Activated B cell treated with CpG ODN at 0.5 μM for 24 hours (primary cell): ENCODE data around the gene CAPN8. TPM values are rescaled to one million over a fixed set of nuclear protein-coding genes. Genes with fewer than 3 reads are reported as not detected.

ENCODE experiments used
- ATAC-seq: fragments of 200-7000 bp; cut with Tn5 transposase; one replicate; pipeline ENCODE4 v1.10.0; 2021; ENCODE audit warnings: low read depth, mild to moderate bottlenecking, moderate library complexity
- CTCF ChIA-PET: fragments of 350-600 bp; sonication (Branson Sonifier 250); formaldehyde crosslinking; loops from one replicate; lab custom pipeline; 2021; ENCODE audit warnings: antibody characterized with exemption; lab: Charles Lee
- POLR2A ChIA-PET: fragments of 350-600 bp; sonication (Branson Sonifier 250); formaldehyde crosslinking; loops from one replicate; lab custom pipeline; 2021; ENCODE audit warnings: antibody characterized with exemption; lab: Charles Lee
- DNase-seq: peaks from one replicate; pipeline ENCODE4 v3.0.0; 2022
- H3K27ac Mint-ChIP-seq: one replicate; pipeline ENCODE4 v1.8.0; 2020; ENCODE audit warnings: mixed read lengths
- H3K27me3 Mint-ChIP-seq: one replicate; pipeline ENCODE4 v1.8.0; 2021; ENCODE audit warnings: mixed read lengths
- H3K36me3 Mint-ChIP-seq: one replicate; pipeline ENCODE4 v1.8.0; 2021; ENCODE audit warnings: low read depth, mixed read lengths
- H3K4me1 Mint-ChIP-seq: one replicate; pipeline ENCODE4 v1.8.0; 2021; ENCODE audit warnings: mixed read lengths
- H3K4me3 Mint-ChIP-seq: one replicate; pipeline ENCODE4 v1.8.0; 2020; ENCODE audit warnings: mild to moderate bottlenecking, mixed read lengths
- H3K9me3 Mint-ChIP-seq: one replicate; pipeline ENCODE4 v1.8.0; 2020; ENCODE audit warnings: mixed read lengths
- CTCF ChIP-seq: fragments of 200-600 bp; IDR thresholded peaks from one replicate; pipeline ENCODE4 v1.8.0; 2022; ENCODE audit warnings: antibody characterized with exemption, mild to moderate bottlenecking
- intact Hi-C: fragments of 100-400 bp; cut with micrococcal nuclease; formaldehyde crosslinking; loops from one replicate; pipeline ENCODE4 v1.15.1; 2024
- total RNA-seq: library from RNA; stranded (reverse); gene quantifications from 2 replicates; pipeline ENCODE4 v1.2.3, GENCODE V29; 2022

The CAPN8 gene
- total RNA-seq, 1 donor from 2014 or later = not detected

DNA sequence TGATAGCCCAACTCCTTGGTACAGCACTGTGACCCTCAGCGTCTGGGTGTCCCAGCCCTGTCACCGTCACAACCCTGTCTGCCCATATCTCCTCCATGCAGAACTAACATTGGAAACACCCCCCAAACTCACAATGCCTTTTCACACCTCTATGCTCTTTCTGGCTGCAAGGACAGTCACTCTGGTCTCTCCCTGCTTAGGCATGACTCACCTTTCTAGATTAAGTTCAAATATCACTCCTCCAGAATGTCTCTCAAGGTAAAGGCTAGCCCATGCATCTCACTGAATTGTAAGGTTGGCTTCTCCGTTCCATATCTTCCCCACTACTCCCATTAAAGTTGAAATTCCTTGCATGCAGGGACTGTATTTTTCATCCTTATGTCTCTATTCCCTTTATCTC, 17.0 kb upstream of the CAPN8 start:
- POLR2A ChIA-PET = no interaction called here
- Mint-ChIP-seq H3K27ac (no peak overlapping the region), H3K36me3 (no peaks in the 10 kb centered on the region), H3K9me3 (peaks cover 2% of the 10 kb centered on the region), H3K4me1 (no peaks in the 10 kb centered on the region), H3K4me3 (no peak overlapping the region), H3K27me3 (peaks cover 5% of the 10 kb centered on the region)
- ATAC-seq = no peak
- no peak for TF ChIP-seq CTCF
- no peak for DNase-seq
- intact Hi-C loops = loop anchor here (5.0 kb wide), 1 partner anchor 890 kb away; no protein-coding TSS in a partner anchor
- CTCF ChIA-PET = interaction anchor here (1.3 to 1.7 kb wide), 2 partner anchors 16 to 546 kb away, joined by 4 read pairs; no protein-coding TSS in a partner anchor

DNA sequence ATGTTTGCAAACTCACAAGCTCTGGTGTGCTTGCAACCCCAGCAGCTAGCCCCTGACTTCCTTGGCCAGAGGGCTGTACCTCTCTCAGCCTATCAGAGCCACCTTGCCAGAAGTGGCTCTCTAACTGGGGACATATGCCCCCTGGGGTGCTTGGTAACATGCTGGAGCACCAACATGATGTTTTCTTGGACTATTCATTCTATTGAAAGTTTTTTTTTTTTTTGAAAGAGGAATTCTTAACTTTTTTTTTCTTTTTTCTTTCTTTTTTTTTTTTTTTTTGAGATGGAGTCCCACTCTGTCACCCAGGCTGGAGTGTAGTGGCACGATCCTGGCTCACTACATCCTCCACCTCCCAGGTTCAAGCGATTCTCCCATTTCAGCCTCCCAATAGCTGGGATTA, 14.7 kb upstream of the CAPN8 start:
- ChIA-PET POLR2A (no interaction called here), CTCF (interaction anchor here (1.0 to 3.0 kb wide), 2 partner anchors 545 to 547 kb away, joined by 3 to 8 read pairs; no protein-coding TSS in a partner anchor)
- no peak for DNase-seq
- H3K4me1 Mint-ChIP-seq = no peaks in the 10 kb centered on the region
- H3K36me3 Mint-ChIP-seq = no peaks in the 10 kb centered on the region
- H3K27me3 Mint-ChIP-seq = no peaks in the 10 kb centered on the region
- H3K9me3 Mint-ChIP-seq = peaks cover 4% of the 10 kb centered on the region
- no peak for ATAC-seq
- intact Hi-C loops = loop anchor here (5.0 kb wide), 1 partner anchor 888 kb away; no protein-coding TSS in a partner anchor
- no peak overlapping the region for H3K4me3 Mint-ChIP-seq
- no peak for TF ChIP-seq CTCF
- H3K27ac Mint-ChIP-seq = no peak overlapping the region

GRCh38 chr1:223678841-223679240, 13.3 kb upstream of the CAPN8 start:
- TF ChIP-seq CTCF = no peak
- ATAC-seq = no peak
- no peak for DNase-seq
- H3K36me3 Mint-ChIP-seq = peaks cover 2% of the 10 kb centered on the region
- peaks cover 12% of the 10 kb centered on the region for H3K9me3 Mint-ChIP-seq
- no peak overlapping the region for H3K27ac Mint-ChIP-seq
- ChIA-PET CTCF (interaction anchor here (3.0 kb wide), 1 partner anchor 545 kb away, joined by 8 read pairs; no protein-coding TSS in a partner anchor), POLR2A (no interaction called here)
- H3K27me3 Mint-ChIP-seq = no peaks in the 10 kb centered on the region
- intact Hi-C loops = no loop called here
- H3K4me1 Mint-ChIP-seq = no peaks in the 10 kb centered on the region
- H3K4me3 Mint-ChIP-seq = no peak overlapping the region

DNA sequence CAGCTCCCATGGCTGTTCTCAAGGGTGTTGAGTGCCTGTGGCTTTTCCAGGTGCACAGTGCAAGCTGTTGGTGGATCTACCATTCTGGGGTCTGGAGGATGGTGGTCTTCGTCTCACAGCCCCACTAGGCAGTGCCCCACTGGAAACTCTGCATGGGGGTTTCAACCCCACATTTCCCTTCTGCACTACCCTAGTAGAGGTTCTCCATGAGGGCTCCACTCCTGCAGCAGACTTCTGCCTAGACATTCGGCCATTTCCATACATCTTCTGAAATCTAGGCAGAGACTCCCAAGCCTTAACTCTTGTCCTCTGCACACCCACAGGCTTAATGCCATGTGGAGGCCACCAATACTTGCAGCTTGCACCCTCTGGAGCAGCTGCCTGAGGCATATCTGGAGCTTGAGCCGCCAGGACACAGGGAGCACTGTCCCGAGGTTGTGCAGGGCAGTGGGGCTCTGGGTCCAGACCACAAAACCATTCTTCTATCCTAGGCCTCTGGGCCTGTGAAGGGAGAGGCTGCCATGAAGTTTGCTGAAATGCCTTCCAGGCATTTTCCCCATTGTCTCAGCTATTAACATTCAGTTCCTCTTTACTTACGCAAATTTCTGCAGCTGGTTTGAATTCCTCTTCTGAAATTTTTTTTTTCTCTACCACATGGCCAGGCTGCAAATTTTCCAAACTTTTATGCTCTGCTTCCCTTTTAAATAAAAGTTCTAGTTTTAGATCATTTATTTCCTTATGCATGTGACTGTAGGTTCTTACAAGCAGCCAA, 8.8 kb upstream of the CAPN8 start:
- DNase-seq (no peak), ATAC-seq (no peak)
- no peak overlapping the region for H3K27ac Mint-ChIP-seq
- CTCF ChIA-PET = no interaction called here
- no peaks in the 10 kb centered on the region for H3K4me1 Mint-ChIP-seq
- POLR2A ChIA-PET = no interaction called here
- H3K36me3 Mint-ChIP-seq = peaks cover 2% of the 10 kb centered on the region
- peaks cover 8% of the 10 kb centered on the region for H3K27me3 Mint-ChIP-seq
- peaks cover 19% of the 10 kb centered on the region for H3K9me3 Mint-ChIP-seq
- intact Hi-C loops = no loop called here
- TF ChIP-seq CTCF = no peak
- H3K4me3 Mint-ChIP-seq = no peak overlapping the region

DNA sequence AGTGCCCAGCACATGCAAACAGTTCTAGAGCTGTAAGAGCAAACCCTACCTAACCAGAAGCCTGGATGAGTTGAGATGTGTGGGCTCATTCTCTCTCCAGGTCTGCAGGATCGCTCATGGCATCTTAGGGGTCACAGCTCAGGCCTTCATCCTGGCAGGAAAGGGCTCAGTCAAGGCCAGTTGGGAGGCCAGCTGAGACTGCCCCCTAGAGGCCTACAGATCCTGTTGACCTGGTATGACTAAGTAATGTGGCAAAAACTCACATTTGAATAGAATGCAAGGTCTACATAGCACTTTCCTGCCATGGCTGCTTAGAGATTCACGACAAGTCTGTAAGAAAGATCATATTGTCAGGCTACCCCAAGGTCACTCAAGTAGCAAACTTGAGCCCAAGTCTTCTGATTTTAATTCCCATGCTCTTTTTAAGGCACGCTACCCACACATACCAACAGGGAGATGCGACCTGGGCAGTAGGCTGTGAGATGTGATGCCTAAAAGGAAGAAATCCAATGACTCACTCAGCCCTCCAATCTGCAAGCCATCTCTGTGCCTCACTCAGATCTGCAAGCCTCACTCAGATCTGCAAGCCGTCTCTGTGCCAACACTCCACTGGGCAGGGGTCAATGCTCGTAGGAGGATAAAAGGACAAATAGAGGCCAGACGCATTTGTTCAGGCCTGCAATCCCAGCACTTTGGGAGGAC, 5.1 kb upstream of the CAPN8 start:
- no peak overlapping the region for H3K27ac Mint-ChIP-seq
- ATAC-seq = no peak
- intact Hi-C loops = no loop called here
- no peak for DNase-seq
- H3K4me1 Mint-ChIP-seq = no peaks in the 10 kb centered on the region
- peaks cover 16% of the 10 kb centered on the region for H3K9me3 Mint-ChIP-seq
- POLR2A ChIA-PET = no interaction called here
- H3K27me3 Mint-ChIP-seq = peaks cover 8% of the 10 kb centered on the region
- CTCF ChIA-PET = no interaction called here
- no peak overlapping the region for H3K4me3 Mint-ChIP-seq
- TF ChIP-seq CTCF = no peak
- peaks cover 2% of the 10 kb centered on the region for H3K36me3 Mint-ChIP-seq
